ENCODE results near the gene GOLGA6L10. TPM values are rescaled to one million over a fixed set of nuclear protein-coding genes. Genes with fewer than 3 reads are reported as not detected.
A peak's percentile ranks its signal among the peaks of the same experiment; 100 is the strongest.

GOLGA6L10 gene
- total RNA-seq, 4 donors from 2014 or later = 0.33 to 1.7 (median 0.99) TPM

GRCh38 chr15:82292271-82292670, 57.0 kb downstream of the GOLGA6L10 start:
- WGBS = 91% methylated on average over 5 of the region's 5 CpGs
- no peaks in the 10 kb centered on the region for H3K27me3 ChIP-seq

More at GRCh38 chr15:82292271-82292670, 57.0 kb downstream of the GOLGA6L10 start:
- Histone ChIP-seq H3K4me1 (no peaks in the 10 kb centered on the region), H3K36me3 (no peaks in the 10 kb centered on the region), H3K9me3 (no peaks in the 10 kb centered on the region), H3K27ac (replicated peaks in 1 of 4) (no peak overlapping the region), H3K4me3 (no peak overlapping the region)
- TF ChIP-seq POLR2AphosphoS5 (IDR thresholded peaks at IDR 0.05) (no peak), EP300 (IDR thresholded peaks at IDR 0.05) (no peak), POLR2A (IDR thresholded peaks at IDR 0.05; ENCODE audit: low read depth) (no peak)
- TF ChIP-seq, protein P1, sequence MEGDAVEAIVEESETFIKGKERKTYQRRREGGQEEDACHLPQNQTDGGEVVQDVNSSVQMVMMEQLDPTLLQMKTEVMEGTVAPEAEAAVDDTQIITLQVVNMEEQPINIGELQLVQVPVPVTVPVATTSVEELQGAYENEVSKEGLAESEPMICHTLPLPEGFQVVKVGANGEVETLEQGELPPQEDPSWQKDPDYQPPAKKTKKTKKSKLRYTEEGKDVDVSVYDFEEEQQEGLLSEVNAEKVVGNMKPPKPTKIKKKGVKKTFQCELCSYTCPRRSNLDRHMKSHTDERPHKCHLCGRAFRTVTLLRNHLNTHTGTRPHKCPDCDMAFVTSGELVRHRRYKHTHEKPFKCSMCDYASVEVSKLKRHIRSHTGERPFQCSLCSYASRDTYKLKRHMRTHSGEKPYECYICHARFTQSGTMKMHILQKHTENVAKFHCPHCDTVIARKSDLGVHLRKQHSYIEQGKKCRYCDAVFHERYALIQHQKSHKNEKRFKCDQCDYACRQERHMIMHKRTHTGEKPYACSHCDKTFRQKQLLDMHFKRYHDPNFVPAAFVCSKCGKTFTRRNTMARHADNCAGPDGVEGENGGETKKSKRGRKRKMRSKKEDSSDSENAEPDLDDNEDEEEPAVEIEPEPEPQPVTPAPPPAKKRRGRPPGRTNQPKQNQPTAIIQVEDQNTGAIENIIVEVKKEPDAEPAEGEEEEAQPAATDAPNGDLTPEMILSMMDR (IDR thresholded peaks at IDR 0.05) = no peak
- intact Hi-C loops (cut with DNase I) = no loop called here
- peak; percentile 21 for DNase-seq (ENCODE audit: extremely low spot score)

Other genes starting within 250 kb of the GOLGA6L10 start
- gene EFL1, start 86.7 kb downstream of the GOLGA6L10 start, total RNA-seq = 10 to 100 TPM; 13.0 to 17.4 (median 13.2) TPM
- 1 to 10 TPM in 2 of 4 donors, under 1 TPM in 1, not detected in 1; 0.39 to 1.7 (median 1.3) TPM for gene SAXO2, start 86.7 kb downstream of the GOLGA6L10 start, total RNA-seq
- 1 to 10 TPM; 1.3 to 3.7 (median 1.8) TPM for gene GOLGA6L9, start 80.3 kb upstream of the GOLGA6L10 start, total RNA-seq
- 1,000 to 10,000 TPM; 1,410 to 2,934 (median 1,998) TPM for gene RPS17, start 191.0 kb upstream of the GOLGA6L10 start, total RNA-seq

All from esophagus muscularis mucosa (tissue), 4 donors.